HG03457 (cell line): Measurements from ENCODE around the gene FBXL12.
A peak's percentile ranks its signal among the peaks of the same experiment; 100 is the strongest.
"Not testable (repeated sequence)": the region's sequence is repeated elsewhere in the genome, so short reads cannot be mapped to it uniquely, and the experiment has no call there.

Experiments
- ATAC-seq: cut with Tn5 transposase; IDR thresholded peaks from one replicate; pipeline ENCODE4 v1.9.1; 2021; ENCODE audit warnings: moderate number of reproducible peaks; ENCODE audit not compliant: unreplicated experiment

FBXL12 gene, protein sequence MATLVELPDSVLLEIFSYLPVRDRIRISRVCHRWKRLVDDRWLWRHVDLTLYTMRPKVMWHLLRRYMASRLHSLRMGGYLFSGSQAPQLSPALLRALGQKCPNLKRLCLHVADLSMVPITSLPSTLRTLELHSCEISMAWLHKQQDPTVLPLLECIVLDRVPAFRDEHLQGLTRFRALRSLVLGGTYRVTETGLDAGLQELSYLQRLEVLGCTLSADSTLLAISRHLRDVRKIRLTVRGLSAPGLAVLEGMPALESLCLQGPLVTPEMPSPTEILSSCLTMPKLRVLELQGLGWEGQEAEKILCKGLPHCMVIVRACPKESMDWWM

GRCh38 chr19:9818734-9819595 lies at the start of gene FBXL12:
TSS of gene FBXL12 (minus strand) at chr19:9819079. CDS start at chr19:9818813, 266 bp downstream.
- peak; percentile 79 for ATAC-seq

GRCh38 chr19:9865732-9866501 lies 47.0 kb upstream of the FBXL12 start:
- ATAC-seq = no peak

DNA sequence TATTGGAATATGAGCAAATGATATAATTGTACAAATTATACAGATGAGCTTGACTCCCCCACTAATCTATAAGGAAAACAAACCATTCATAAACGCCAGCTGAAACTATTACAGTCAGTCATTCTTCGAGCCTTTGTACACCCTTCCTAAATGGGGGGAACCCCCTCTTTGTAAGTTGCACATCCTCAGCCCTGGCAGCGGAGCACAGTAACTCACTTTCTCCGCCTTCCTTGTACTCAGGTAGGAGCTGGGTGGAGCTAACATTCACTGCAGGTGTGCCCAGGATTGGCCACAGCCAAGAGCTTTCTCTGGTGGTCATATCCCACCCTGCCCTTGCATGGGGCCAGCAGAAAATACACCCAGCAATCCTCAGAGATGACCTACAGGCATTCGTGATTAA lies 44.9 kb upstream of the FBXL12 start:
- no peak for ATAC-seq

DNA sequence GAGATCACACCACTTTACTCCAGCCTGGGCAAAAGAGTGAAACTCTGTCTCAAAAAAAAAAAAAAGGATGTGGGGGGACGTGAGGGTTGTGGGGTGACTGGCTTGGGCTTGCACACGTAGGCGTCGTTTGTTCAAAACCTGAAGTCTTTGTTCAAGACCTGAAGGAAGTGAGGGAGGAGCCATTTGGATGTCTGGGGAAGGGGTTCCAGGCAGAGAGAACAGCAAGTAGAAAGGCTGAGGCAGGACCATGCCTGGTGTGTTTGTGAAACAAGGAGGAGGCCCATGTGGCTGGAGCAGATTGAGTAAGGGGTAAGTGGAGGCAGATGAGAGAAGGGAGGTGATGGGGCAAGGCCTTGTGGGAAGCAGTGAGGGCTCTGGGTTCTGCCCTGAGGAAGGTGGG lies 44.1 kb upstream of the FBXL12 start:
- ATAC-seq = no peak

DNA sequence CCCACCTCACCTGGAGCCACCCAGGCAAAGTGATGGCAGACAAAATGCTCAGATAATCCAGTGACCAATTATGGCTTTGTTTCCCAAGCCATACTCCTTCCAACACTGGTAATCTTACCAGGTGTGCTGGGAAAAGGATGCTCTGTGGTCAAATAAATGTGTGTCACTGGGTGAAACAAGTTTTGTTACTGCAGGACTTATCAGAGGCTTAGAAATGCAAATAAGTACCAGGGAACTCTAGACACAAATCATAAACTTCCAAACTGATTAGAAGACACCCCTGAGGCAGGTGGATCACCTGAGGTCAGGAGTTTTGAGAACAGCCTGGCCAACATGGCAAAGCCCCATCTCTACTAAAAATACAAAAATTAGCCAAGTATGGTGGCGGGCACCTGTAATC lies 42.6 kb upstream of the FBXL12 start:
- no peak for ATAC-seq

DNA sequence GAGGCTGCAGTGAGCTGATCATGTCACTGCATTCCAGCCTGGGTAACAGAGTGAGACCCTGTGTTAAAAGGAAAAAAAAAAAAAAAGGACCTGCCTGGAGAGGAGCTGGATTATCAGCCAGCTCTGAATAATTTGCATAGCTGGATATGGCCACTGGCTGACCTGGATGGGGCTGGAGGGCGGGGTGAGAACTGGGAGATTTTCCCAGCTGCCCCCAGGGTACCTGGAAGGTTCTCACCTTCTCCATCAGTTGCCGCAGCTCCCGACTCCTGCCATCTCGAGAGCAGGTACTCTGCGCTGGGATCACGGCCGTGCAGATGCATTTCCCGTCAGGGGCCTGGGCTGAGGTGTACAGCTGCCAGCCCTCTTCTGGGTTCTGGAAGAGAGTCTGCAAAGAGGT lies 41.5 kb upstream of the FBXL12 start:
- ATAC-seq = no peak

DNA sequence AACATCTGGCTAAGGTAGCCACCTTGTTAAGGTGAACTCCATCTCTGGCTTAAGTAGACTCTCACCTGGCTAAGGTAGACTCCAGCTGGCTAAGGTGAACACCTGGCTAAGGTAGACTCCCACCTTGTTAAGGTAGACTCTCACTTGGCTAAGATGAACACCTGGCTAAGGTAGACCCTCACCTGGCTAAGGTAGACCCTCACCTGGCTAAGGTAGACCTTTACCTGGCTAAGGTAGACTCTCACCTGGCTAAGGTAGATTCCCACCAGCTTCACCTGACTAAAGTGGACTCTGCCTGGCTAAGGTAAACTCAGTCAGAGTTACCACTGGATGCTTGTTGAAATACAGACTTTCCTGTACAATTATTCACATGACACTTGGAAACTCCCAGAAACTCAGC lies 39.9 kb upstream of the FBXL12 start:
- ATAC-seq = no peak

DNA sequence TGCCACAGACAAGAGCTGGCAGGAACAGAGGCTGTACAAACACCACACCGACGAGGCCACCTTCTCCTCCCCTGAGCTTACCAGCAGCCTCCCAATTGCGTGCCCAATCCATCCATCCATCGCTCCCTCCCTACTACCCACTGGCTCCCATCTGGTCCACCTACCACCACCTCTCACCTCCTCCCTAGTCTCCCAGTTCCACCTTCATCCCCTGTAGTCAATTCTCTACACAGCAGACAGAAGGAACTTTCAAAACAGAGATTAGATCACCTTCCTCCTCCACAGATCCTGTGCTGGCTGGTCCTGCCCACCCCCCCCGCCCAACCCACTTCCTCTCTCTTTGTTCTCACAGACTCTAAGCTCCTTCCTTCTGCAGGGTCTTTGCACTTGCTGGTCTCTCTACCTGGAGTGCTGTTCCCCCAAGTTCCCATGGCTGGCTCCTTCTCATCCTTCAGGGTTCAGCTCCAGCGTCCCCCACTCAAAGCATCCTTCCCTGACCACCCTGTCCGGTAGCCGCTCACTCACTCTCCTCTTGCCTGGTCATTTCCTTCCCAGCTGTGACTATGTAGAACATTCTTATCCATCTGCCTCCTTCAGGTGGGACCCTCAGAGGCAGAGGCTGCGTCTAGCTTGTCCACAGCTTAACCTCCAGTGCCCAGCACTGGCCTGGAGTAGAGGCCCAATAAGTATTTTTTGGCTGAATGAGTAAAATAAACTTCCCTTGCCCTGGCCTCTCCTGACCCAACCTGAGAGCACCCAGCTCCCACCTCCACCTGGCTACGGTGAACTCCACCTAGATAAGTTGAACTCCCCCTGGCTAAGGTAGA lies 39.3 kb upstream of the FBXL12 start:
- ATAC-seq = no peak

GRCh38 chr19:9857076-9857721 lies 38.3 kb upstream of the FBXL12 start:
- no peak for ATAC-seq

GRCh38 chr19:9856609-9857008 lies 37.7 kb upstream of the FBXL12 start:
- no peak for ATAC-seq

GRCh38 chr19:9854282-9854846 lies 35.5 kb upstream of the FBXL12 start:
- no peak for ATAC-seq

DNA sequence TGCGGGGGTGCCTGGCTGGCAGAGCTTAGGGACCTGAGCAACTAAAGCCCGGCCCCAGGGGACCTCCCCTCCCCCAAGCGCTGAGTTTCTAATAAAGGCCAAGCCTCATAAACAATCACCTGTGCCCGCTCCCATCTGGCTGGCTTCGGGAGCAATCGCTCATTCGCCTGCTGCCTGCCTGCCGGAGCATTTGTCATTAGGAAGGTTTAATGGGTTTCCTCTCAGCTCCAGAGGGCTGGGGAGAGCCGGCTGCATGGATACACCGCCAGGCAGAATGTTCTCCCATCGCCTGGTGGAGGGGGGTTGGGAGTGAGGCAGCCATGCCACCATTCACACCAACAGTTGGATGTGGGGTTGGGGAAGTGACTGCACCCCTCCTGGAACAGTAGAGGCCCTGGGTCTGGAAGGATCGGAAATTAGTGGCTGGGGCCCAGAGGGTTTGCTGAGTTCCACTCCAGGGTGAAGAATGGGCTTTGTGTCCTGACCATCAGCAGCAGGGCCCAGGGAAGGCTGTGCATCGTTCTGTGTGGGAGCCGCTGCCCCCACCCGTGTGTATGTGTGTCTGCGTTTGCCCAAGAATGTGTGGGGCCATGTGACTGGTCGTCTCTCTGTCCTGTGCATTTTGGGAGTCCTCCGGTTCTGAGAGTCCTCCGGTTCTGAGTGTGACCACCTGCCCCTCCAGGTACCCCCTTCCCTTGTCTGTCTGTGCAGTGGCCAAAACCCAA lies 31.5 kb upstream of the FBXL12 start:
- no peak for ATAC-seq

DNA sequence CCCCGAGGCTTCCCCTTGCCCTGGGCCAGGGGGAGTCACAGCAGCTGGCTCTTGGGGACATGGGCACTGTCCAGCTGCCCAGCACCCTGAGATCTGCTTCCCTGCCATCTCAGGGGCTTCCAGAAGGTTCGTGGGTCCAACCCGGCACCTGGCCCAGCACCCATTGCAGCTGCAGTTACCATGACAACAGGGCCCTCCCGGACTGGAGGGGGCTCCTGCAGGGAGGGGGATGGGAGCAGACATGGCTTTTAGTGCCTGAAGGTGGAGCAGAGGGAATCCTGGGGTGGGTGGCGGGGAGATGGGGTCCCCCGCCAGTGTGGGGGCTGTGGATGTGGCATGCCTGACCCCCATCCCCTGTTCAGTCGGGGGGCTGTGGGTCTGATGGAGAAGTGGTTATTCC lies 30.9 kb upstream of the FBXL12 start:
- ATAC-seq = no peak

- no peak for ATAC-seq
Measured at GRCh38 chr19:9848762-9849161, 29.9 kb upstream of the FBXL12 start.

DNA sequence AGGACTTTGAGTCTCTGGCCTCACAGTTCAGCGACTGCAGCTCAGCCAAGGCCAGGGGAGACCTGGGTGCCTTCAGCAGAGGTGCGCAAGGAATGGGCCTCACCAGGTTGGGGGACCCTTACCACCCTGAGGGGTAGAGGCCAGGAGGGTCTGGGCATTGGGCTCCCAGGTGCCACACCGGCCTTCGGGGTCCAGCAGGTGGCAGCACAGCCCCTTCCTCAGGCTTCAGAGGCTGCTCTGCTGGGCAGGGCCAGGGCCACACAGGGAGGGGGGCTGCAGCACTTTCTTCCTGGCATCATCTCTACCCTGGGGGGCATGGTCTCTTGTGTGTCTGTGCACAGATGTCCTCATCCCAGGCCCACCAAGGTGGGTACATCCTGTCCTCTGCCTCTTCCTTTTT lies 29.2 kb upstream of the FBXL12 start:
- ATAC-seq = no peak

DNA sequence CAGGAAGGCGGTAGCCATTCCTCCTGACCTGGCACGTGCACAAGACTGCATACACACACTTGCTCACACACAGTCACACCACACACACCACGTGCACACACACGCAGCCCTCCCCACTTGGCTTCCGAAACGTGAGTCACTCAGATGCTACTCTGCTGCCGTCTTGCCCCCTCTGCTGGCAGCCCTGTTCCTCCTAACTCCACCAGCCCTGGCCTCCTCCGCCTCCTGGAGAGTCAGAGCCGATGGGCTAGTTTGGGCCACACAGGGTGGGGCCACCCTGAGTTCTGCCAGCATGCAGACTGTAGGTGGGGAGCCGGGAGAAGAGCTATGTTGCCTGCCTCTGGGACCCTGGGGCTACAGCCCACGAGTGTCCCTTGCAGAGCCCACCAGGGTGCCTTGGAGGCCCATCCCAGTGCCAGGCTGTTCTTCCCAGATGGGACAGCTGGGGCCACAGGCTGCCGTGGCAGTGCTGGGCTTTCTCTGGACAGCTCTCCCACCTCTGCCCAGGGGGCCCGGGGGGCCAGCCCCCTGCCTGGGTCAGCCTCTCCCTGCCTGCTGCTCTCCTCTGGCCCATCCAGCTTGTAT lies 28.3 kb upstream of the FBXL12 start:
- no peak for ATAC-seq

DNA sequence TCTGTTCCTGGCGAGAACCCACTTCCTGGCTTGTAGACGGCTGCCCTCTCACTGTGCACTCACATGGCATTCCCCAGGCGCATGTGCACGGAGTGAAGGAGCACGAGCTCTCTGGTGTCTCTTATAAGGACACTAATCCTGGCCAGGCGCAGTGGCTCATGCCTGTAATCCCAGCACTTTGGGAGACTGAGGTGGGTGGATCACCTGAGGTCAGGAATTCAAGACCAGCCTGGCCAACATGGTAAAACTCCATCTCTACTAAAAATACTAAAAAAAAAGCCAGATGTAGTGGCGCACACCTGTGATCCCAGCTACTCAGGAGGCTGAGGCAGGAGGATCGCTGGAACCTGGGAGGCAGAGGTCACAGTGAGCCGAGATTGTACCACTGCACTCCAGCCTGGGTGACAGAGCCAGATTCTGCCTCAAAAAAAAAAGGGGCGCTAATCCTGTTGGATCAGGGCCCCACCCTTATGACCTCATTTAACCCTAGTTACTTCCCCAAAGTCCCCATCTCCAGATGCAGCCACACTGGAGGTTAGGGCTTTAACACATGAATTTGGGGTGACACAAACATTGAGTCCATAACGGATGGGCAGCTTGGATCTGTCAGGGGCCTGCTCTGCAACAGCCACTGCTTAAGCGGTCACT lies 24.9 kb upstream of the FBXL12 start:
- ATAC-seq = not testable (repeated sequence)
